ENCODE data around the gene BTBD7. TPM values are rescaled to one million over a fixed set of nuclear protein-coding genes. Genes with fewer than 3 reads are reported as not detected.
A peak's percentile ranks its signal among the peaks of the same experiment; 100 is the strongest.

The BTBD7 gene
- total RNA-seq, 2 donors from 2014 or later = 25.2 to 31.4 TPM

DNA sequence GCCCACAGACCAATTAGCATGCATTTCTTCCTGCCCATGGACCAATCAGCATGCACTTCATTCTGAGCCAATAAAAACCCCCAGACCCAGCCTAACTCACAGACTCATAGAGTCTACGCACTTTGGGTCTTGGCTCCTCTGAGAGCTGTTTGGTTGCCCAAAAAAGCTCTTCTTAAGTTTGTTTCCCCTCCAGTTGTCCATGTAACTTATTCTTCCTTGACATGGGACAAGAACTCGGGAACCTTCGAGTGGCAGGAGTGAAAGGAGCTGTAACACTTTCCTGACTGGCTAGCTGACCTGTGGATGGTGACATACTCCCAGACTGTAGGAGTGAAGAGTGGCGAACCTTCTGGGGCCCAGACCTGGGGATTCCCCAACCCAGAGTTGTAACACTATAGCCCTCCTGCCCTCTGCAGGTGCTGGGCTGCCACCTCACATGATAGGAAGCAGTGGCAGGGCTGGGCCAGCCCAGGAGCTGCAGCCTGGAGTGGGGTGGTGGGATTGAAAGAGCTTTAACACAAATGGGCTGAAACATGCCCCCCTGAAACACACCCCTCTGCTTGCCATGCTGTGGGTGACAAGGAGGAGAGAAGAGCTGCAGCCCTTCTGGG is 4.4 kb upstream of the BTBD7 start:
- no peak for DNase-seq (ENCODE audit: low spot score)
- peaks cover 10 to 16% of the 10 kb centered on the region in 2 donors for H3K4me1 Mint-ChIP-seq (ENCODE audit: low read depth in 2 of 2)
- no peaks in the 10 kb centered on the region for H3K9me3 Mint-ChIP-seq
- ATAC-seq = no peak
- H3K36me3 Mint-ChIP-seq = peaks cover 4% of the 10 kb centered on the region
- H3K27ac Mint-ChIP-seq = no peak overlapping the region
- H3K27me3 Mint-ChIP-seq = no peaks in the 10 kb centered on the region
- H3K4me3 Mint-ChIP-seq = no peak overlapping the region

DNA sequence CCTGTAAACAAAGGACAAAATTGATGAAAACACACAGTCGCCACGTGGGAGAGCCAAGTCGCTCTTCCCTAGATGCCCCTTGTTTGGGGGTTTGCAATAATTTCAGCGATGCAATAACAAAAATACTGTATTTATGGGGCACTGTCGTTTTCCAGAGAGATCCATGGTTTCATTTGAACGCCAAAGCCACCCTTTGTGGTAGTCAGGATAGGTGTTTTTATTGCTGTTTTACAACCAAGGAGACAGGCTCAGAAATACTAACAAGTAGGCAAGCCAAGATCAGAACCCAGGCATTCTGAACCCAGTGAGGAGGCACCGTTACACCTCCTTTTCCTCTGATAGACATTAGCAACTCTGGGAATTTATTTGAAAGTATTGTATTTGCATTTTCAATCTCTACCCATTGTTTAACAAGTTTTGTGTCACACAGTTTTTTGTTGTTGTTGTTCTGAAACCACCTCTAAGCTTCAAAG is 831 bp upstream of the BTBD7 start:
- DNase-seq (ENCODE audit: low spot score) (no peak), ATAC-seq (no peak)
- no peaks in the 10 kb centered on the region for H3K9me3 Mint-ChIP-seq

DNA sequence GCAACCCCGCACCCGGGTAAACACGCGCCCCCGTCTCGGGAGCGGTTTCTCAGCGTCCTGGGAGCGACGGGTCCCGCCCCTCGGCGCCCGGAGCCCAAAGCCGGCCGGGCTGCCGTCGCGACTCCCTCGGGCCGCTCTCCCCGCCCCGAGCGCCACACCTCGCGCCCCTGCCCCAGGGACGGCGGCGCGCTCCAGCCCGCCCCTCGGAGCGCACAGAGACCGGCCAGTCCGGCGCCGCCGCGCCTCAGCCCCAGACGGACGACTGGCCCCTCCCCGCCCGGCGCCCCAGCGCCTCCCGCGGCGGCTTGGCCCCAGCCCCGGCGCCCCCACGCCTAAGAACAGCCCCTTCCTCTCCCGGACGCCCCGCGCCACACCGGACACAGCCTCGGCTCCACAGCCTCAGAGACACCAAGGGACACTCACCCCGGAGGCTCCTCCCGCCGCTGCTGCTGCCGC is 411 bp downstream of the BTBD7 start:
- H3K27me3 Mint-ChIP-seq = no peaks in the 10 kb centered on the region
- peak overlapping the region; percentile 89 to 90 for H3K27ac Mint-ChIP-seq
- peak; percentile 77 for DNase-seq (ENCODE audit: low spot score)
- ATAC-seq = peak; percentile 73 to 75
- H3K4me1 Mint-ChIP-seq (ENCODE audit: low read depth in 2 of 2) = peaks cover 38 to 54% of the 10 kb centered on the region in 2 donors
- H3K36me3 Mint-ChIP-seq = no peaks in the 10 kb centered on the region
- no peaks in the 10 kb centered on the region for H3K9me3 Mint-ChIP-seq
- peak overlapping the region; percentile 94 for H3K4me3 Mint-ChIP-seq

More for the DNA sequence above, 831 bp upstream of the BTBD7 start:
- peak overlapping the region; percentile 89 to 90 for H3K27ac Mint-ChIP-seq
- H3K27me3 Mint-ChIP-seq = no peaks in the 10 kb centered on the region
- H3K4me1 Mint-ChIP-seq (ENCODE audit: low read depth in 2 of 2) = peaks cover 32 to 44% of the 10 kb centered on the region in 2 donors
- no peaks in the 10 kb centered on the region for H3K36me3 Mint-ChIP-seq
- H3K4me3 Mint-ChIP-seq = peak overlapping the region; percentile 94

DNA sequence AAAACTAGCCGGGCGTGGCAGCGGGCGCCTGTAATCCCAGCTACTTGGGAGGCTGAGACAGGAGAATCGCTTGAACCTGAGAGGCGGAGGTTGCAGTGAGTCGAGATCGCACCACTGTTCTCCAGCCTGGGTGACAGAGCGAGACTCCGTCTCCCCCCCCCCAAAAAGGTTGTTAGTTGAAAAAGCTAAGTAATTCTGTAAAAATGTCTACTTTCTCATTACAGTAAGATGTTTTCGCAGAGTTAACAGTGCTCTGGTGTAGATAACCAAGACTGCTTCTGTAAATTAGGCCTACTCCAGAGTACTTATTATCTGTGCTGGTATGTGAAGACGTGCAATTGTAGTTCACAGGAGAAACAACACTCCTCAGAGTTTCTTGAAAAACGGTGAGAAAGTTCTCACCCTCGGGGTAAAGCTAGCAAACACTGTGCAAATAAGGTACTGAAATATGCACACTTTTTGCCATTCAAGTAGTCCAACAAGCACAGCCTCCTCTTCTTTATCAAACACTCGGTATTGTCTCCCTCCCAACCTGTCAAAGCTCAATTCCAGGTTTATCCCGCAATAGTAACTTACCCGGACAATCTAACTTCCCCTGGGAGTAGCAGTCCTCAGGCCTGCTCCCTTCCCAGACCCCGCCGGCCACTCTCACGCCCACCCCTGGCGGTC is 974 bp downstream of the BTBD7 start:
- Mint-ChIP-seq H3K27me3 (no peaks in the 10 kb centered on the region), H3K36me3 (no peaks in the 10 kb centered on the region), H3K4me1 (ENCODE audit: low read depth in 2 of 2) (peaks cover 40 to 56% of the 10 kb centered on the region in 2 donors), H3K4me3 (peak overlapping the region; percentile 94), H3K9me3 (no peaks in the 10 kb centered on the region), H3K27ac (peak overlapping the region; percentile 26 to 70)
- ATAC-seq (no peak), DNase-seq (ENCODE audit: low spot score) (no peak)

DNA sequence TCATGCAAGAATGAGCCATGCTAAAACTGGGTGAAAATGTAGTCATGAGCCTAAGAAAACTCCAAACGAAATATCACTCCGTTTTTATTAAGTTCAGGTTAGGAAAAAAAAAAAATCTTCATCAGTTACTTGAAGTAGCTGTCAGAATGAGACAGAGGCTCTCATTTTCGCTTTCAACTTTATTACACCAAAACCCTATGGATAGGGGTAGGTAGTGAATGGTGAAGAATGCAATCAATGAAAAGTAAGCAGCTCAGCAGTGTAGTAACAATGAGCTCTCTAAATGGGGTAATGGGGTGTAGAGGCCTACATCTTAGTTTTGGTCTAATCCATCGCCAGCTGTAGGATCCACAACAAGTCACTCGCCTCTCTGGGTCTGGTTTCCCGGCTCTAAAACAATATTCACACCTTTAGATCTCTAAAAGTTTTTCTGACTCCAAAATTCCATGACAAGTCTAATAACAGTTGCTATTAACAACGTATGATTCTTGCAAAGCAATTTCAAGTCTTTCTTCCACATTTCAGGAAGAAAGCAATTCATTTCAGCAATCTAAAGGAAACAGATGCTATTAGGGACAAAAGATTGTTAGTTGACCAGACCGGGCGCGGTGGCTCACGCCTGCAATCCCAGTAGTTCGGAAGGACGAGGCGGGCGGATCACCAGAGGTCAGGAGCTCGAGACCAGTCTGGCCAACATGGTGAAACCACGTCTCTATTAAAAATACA is 1.7 kb downstream of the BTBD7 start:
- Mint-ChIP-seq H3K4me1 (ENCODE audit: low read depth in 2 of 2) (peaks cover 40 to 56% of the 10 kb centered on the region in 2 donors), H3K4me3 (peak overlapping the region; percentile 94), H3K27me3 (no peaks in the 10 kb centered on the region), H3K36me3 (no peaks in the 10 kb centered on the region), H3K27ac (peak overlapping the region; percentile 26 to 70), H3K9me3 (no peaks in the 10 kb centered on the region)
- no peak for DNase-seq (ENCODE audit: low spot score)
- ATAC-seq = no peak

DNA sequence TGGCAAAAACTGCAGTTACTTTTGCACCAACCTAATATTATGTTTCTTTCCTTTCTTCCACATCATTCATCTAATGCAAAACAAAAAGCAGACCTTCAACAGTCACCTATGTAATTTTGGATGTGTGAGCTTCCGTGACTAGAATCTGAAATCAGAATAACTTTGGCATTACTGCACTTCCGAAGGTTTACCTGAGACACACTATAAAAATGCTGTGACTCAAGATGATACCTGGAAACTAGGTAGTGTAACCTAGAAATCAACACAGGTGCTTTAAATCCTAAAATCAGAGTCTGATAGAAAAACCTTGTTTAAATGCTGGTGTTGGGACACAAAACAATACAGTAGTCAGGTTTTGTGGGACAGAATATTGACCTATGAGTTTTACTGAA is 2.2 kb downstream of the BTBD7 start:
- peak overlapping the region; percentile 26 to 70 for H3K27ac Mint-ChIP-seq
- H3K36me3 Mint-ChIP-seq = no peaks in the 10 kb centered on the region
- peak overlapping the region; percentile 94 for H3K4me3 Mint-ChIP-seq
- H3K4me1 Mint-ChIP-seq (ENCODE audit: low read depth in 2 of 2) = peaks cover 40 to 56% of the 10 kb centered on the region in 2 donors
- no peak for ATAC-seq
- H3K27me3 Mint-ChIP-seq = no peaks in the 10 kb centered on the region
- no peaks in the 10 kb centered on the region for H3K9me3 Mint-ChIP-seq
- DNase-seq (ENCODE audit: low spot score) = no peak

DNA sequence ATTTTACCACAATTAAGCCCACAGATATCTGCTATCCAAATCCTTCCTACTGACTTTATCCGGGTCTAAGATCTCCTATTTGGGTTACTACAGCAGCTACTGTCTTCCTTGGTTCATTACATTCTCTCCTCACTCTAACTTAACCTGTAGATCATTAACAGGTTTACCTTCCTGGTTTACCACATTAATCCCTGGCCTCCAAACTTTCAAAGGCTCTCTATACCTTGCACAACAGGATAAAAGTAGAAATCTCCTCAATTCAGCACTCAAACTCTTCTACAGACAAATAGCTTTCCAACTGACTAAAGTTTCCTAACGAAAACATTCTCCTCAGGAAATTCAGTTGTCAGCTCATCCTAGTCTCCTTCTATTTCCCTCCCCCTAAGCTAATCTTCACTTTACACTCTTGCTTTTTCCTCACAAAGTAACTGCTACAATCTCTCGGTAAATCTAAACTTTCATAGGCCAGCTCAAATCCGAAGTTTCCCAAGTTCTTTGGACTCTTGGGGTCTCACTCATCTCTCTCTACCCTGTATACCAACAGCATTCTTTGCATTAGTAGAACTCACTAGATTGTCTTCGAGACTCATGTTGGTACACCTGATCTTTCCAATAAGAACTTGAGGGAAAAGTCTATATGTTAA is 2.7 kb downstream of the BTBD7 start:
- H3K4me1 Mint-ChIP-seq (ENCODE audit: low read depth in 2 of 2) = peaks cover 40 to 56% of the 10 kb centered on the region in 2 donors
- DNase-seq (ENCODE audit: low spot score) (no peak), ATAC-seq (no peak)
- no peaks in the 10 kb centered on the region for H3K36me3 Mint-ChIP-seq
- H3K9me3 Mint-ChIP-seq = no peaks in the 10 kb centered on the region
- no peaks in the 10 kb centered on the region for H3K27me3 Mint-ChIP-seq
- peak overlapping the region; percentile 94 for H3K4me3 Mint-ChIP-seq
- peak overlapping the region; percentile 26 to 70 for H3K27ac Mint-ChIP-seq

DNA sequence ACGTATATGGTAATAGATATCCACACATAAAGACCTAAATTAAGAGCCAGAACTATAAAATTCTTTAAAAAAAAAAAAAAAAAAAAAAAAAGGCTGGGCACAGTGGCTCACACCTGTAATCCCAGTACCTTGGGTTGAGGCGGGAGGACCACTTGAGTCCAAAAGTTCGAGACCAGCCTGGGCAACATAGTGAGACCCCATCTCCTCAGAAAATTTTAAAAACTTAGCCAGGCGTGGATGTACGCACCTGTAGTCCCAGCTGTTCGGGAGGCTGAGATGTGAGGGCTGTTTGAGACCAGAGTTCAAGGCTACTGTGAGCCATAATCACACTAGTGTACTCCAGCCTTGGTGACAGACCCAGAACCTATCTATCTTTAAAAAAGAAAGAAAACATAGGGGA is 4.3 kb downstream of the BTBD7 start:
- Mint-ChIP-seq H3K4me1 (ENCODE audit: low read depth in 2 of 2) (peaks cover 39 to 55% of the 10 kb centered on the region in 2 donors), H3K4me3 (no peak overlapping the region), H3K27ac (no peak overlapping the region), H3K27me3 (no peaks in the 10 kb centered on the region), H3K36me3 (peaks cover 5% of the 10 kb centered on the region), H3K9me3 (no peaks in the 10 kb centered on the region)
- ATAC-seq (no peak), DNase-seq (ENCODE audit: low spot score) (no peak)

DNA sequence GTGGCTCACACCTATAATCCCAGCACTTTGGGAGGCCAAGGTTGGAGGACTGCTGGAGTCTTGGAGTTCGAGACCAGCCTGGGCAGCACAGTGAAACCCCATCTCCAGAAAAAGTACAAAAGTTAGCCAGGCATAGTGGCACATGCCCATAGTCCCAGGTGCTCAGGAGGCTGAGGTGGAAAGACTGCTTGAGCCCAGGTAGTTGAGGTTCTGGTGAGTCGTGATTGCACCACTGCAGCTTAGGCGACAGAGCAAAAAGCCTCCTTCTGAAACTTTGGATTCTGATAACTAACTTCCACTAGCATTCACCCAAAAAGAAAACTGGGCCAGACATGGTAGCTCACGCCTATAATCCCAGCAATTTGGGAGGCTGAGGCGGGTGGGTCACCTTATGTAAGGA is 6.6 kb downstream of the BTBD7 start:
- H3K9me3 Mint-ChIP-seq = no peaks in the 10 kb centered on the region
- no peaks in the 10 kb centered on the region for H3K27me3 Mint-ChIP-seq
- no peak overlapping the region for H3K27ac Mint-ChIP-seq
- no peak for DNase-seq (ENCODE audit: low spot score)
- no peak overlapping the region for H3K4me3 Mint-ChIP-seq
- peaks cover 31 to 45% of the 10 kb centered on the region in 2 donors for H3K4me1 Mint-ChIP-seq (ENCODE audit: low read depth in 2 of 2)
- peaks cover 5% of the 10 kb centered on the region for H3K36me3 Mint-ChIP-seq
- no peak for ATAC-seq

DNA sequence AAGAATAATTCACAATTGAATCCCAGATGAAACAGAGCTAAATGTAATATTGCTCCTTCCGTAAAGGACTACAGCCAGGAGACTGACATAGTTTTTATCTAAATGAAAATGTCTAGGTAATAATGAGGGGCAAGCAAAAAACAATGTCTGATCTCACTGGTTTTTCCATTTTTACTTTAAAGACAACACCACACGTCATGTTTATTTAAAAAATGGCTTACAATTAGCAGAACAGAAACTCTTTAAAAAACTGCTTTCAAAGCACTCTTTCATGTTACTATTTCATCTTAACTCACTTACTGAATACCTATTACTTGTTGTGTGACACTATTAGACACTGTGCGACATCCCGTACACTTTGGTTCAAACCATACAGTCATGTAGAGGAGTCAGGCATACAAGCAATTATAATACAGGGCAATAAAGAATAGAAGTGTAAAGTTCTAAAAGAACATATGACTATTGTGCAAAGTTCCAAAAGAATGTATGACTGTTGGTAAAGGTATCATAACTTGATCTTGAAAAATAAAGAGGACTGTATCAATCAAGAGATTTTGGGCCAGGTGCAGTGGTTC is 9.1 kb downstream of the BTBD7 start:
- Mint-ChIP-seq H3K27me3 (no peaks in the 10 kb centered on the region), H3K4me1 (ENCODE audit: low read depth in 2 of 2) (peaks cover 35 to 47% of the 10 kb centered on the region in 2 donors), H3K4me3 (no peak overlapping the region), H3K9me3 (no peaks in the 10 kb centered on the region), H3K27ac (peak overlapping the region in 1 of 2 donors; percentile 14), H3K36me3 (peaks cover 5% of the 10 kb centered on the region)
- DNase-seq (ENCODE audit: low spot score) (no peak), ATAC-seq (no peak)

DNA sequence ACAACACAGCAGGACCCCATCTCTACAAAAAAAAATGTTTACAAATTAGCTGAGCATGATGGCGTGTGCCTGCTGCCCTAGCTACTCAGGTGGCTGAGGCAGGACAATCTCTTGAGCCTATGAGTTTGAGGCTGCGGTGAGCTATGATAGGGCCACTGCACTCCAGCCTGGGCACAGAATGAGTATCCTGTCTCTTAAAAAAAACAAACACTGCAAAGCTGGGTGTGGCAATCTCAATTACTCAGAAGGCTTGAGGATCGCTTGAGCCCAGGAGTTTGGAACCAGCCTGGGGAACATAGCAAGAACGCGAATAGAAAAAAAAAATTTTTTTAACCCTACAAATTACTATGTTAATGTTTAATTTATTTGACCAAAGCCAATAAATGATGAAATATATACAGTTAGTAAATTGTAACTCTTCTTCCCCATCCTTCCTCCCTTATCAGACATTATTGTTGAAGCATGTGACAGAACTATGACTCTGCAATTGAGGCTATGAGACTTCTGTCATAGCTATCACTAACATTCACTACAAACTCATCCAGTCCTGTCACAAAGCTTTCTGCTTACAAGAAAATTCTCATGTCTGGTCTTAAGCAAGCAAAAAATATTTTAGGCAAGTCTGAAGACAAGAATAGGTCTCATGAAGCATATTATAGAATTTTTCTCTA is 9.8 kb downstream of the BTBD7 start:
- Mint-ChIP-seq H3K27ac (peak overlapping the region in 1 of 2 donors; percentile 14), H3K27me3 (no peaks in the 10 kb centered on the region), H3K4me3 (no peak overlapping the region), H3K4me1 (ENCODE audit: low read depth in 2 of 2) (peaks cover 41 to 50% of the 10 kb centered on the region in 2 donors), H3K36me3 (peaks cover 5% of the 10 kb centered on the region), H3K9me3 (no peaks in the 10 kb centered on the region)
- ATAC-seq = no peak
- DNase-seq (ENCODE audit: low spot score) = no peak

DNA sequence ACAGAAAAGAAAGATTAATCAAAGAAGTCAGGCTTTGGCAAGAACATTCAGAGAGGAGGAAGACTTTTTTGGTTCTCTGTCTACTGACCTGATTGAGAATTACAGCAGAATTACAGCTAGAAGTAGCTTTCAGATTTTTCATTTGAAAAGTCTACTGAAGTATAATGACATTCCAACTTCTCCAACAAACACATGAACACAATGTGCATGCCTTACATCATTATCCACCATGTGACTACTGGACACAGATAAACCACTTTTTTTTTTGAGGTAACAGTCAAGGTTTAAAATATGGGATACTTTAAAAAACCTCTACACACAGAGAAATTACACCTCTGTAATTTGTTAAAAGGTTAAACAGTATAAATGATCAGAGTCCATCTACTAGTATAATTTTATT is 12.3 kb downstream of the BTBD7 start:
- no peaks in the 10 kb centered on the region for H3K27me3 Mint-ChIP-seq
- peak overlapping the region; percentile 4 to 22 for H3K27ac Mint-ChIP-seq
- no peak for ATAC-seq
- H3K4me1 Mint-ChIP-seq (ENCODE audit: low read depth in 2 of 2) = peaks cover 40 to 51% of the 10 kb centered on the region in 2 donors
- H3K9me3 Mint-ChIP-seq = no peaks in the 10 kb centered on the region
- H3K4me3 Mint-ChIP-seq = no peak overlapping the region
- H3K36me3 Mint-ChIP-seq = peaks cover 5% of the 10 kb centered on the region
- DNase-seq (ENCODE audit: low spot score) = no peak

DNA sequence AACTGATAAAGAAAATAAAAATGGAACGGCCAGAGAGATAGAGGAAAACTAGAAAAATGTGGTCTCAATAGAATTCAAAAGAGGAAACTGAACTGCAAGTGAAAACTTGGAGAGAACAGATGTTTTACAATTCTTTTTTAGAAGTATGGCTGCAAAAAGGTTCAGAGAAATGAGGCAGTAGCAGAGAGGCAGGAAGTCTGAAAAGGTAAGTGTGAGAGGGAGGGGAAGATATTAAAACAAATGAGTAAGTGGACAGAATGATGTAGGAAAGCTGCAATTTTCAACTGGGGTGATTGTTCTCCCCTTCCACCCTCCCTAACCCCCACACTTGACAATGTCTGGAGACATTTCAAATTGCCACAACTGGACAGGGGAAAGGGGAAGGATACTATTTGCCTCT is 12.9 kb downstream of the BTBD7 start:
- ATAC-seq (no peak), DNase-seq (ENCODE audit: low spot score) (no peak)
- H3K4me1 Mint-ChIP-seq (ENCODE audit: low read depth in 2 of 2) = peaks cover 40 to 51% of the 10 kb centered on the region in 2 donors
- peaks cover 5% of the 10 kb centered on the region for H3K36me3 Mint-ChIP-seq
- H3K4me3 Mint-ChIP-seq = peak overlapping the region; percentile 1
- H3K27me3 Mint-ChIP-seq = no peaks in the 10 kb centered on the region
- H3K9me3 Mint-ChIP-seq = no peaks in the 10 kb centered on the region
- H3K27ac Mint-ChIP-seq = peak overlapping the region; percentile 4 to 22
